Islet precursor cell (in vitro differentiated cells): ENCODE results near the gene ZNF277.
"Not testable (repeated sequence)": the region's sequence is repeated elsewhere in the genome, so short reads cannot be mapped to it uniquely, and the experiment has no call there.

Experiments
- DNase-seq: peaks from one replicate; pipeline ENCODE4 v3.0.0-alpha.2; 2018

Gene ZNF277

GRCh38 chr7:112361154-112361553, 154.7 kb downstream of the ZNF277 start:
- no peak for DNase-seq

- no peak for DNase-seq
Measured at GRCh38 chr7:112362053-112362650, 155.7 kb downstream of the ZNF277 start.

GRCh38 chr7:112362731-112363131, 156.2 kb downstream of the ZNF277 start:
- peak; percentile 64 for DNase-seq

GRCh38 chr7:112364388-112364787, 157.9 kb downstream of the ZNF277 start:
- DNase-seq: no peak

GRCh38 chr7:112365551-112365950, 159.1 kb downstream of the ZNF277 start:
- no peak for DNase-seq

- DNase-seq: no peak
Measured at GRCh38 chr7:112366886-112367285, 160.4 kb downstream of the ZNF277 start.

GRCh38 chr7:112370436-112370835, 163.9 kb downstream of the ZNF277 start:
- DNase-seq: no peak

GRCh38 chr7:112371701-112372100, 165.2 kb downstream of the ZNF277 start:
- DNase-seq: no peak

- no peak for DNase-seq
Measured at GRCh38 chr7:112372101-112372500, 165.6 kb downstream of the ZNF277 start.

GRCh38 chr7:112377593-112377992, 171.1 kb downstream of the ZNF277 start:
- DNase-seq: no peak

- DNase-seq: no peak
Measured at GRCh38 chr7:112381311-112382091, 175.0 kb downstream of the ZNF277 start.

GRCh38 chr7:112383671-112384417, 177.3 kb downstream of the ZNF277 start:
- DNase-seq: peak; percentile 44

GRCh38 chr7:112385516-112385915, 179.0 kb downstream of the ZNF277 start:
- DNase-seq: no peak

- no peak for DNase-seq
Measured at GRCh38 chr7:112386619-112387018, 180.1 kb downstream of the ZNF277 start.

GRCh38 chr7:112390167-112390566, 183.7 kb downstream of the ZNF277 start:
- no peak for DNase-seq

GRCh38 chr7:112391079-112391821, 184.8 kb downstream of the ZNF277 start:
- not testable (repeated sequence) for DNase-seq

- peak; percentile 67 for DNase-seq
Measured at GRCh38 chr7:112391841-112392286, 185.4 kb downstream of the ZNF277 start.
